GM18519 (cell line): ENCODE results near the gene KCNMB2.

ENCODE experiments used
- ATAC-seq: cut with Tn5 transposase; IDR thresholded peaks from one replicate; pipeline ENCODE4 v1.9.1; 2021; ENCODE audit warnings: mild to moderate bottlenecking, moderate library complexity; ENCODE audit not compliant: unreplicated experiment, low FRiP score

KCNMB2 gene

GRCh38 chr3:178795349-178795748, 259.1 kb downstream of the KCNMB2 start:
- ATAC-seq = no peak

GRCh38 chr3:178802259-178802658, 266.0 kb downstream of the KCNMB2 start:
- no peak for ATAC-seq

- no peak for ATAC-seq
These were observed 266.9 kb downstream of the KCNMB2 start for GRCh38 chr3:178802993-178803693.

GRCh38 chr3:178804606-178805005, 268.4 kb downstream of the KCNMB2 start:
- no peak for ATAC-seq

- ATAC-seq = no peak
These were observed 269.5 kb downstream of the KCNMB2 start for GRCh38 chr3:178805741-178806140.

- ATAC-seq = no peak
These were observed 270.4 kb downstream of the KCNMB2 start for GRCh38 chr3:178806651-178807050.

- ATAC-seq = no peak
These were observed 271.5 kb downstream of the KCNMB2 start for GRCh38 chr3:178807694-178808093.

- ATAC-seq = no peak
These were observed 272.5 kb downstream of the KCNMB2 start for GRCh38 chr3:178808748-178809147.

GRCh38 chr3:178810181-178810580, 273.9 kb downstream of the KCNMB2 start:
- ATAC-seq = no peak

GRCh38 chr3:178822722-178823121, 286.5 kb downstream of the KCNMB2 start:
- no peak for ATAC-seq

- no peak for ATAC-seq
These were observed 286.9 kb downstream of the KCNMB2 start for GRCh38 chr3:178823150-178823549.

GRCh38 chr3:178823591-178824246, 287.5 kb downstream of the KCNMB2 start:
- ATAC-seq = no peak

GRCh38 chr3:178826435-178827123, 290.3 kb downstream of the KCNMB2 start:
- no peak for ATAC-seq

GRCh38 chr3:178827285-178827856, 291.1 kb downstream of the KCNMB2 start:
- ATAC-seq = no peak

GRCh38 chr3:178833695-178834094, 297.5 kb downstream of the KCNMB2 start:
- ATAC-seq = no peak

GRCh38 chr3:178835033-178835432, 298.8 kb downstream of the KCNMB2 start:
- ATAC-seq = no peak

GRCh38 chr3:178837512-178837911, 301.3 kb downstream of the KCNMB2 start:
- no peak for ATAC-seq

- no peak for ATAC-seq
These were observed 304.4 kb downstream of the KCNMB2 start for GRCh38 chr3:178840586-178840985.

- ATAC-seq = no peak
These were observed 304.8 kb downstream of the KCNMB2 start for GRCh38 chr3:178841011-178841410.

- ATAC-seq = no peak
These were observed 308.7 kb downstream of the KCNMB2 start for GRCh38 chr3:178844916-178845315.

- ATAC-seq = no peak
These were observed 309.3 kb downstream of the KCNMB2 start for GRCh38 chr3:178845420-178846118.
